ENCODE data around the gene PLEKHS1. TPM values are rescaled to one million over a fixed set of nuclear protein-coding genes. Genes with fewer than 3 reads are reported as not detected.
A peak's percentile ranks its signal among the peaks of the same experiment; 100 is the strongest.

PLEKHS1 gene
- total RNA-seq (2012; rRNA removed), result not detected in 2 replicates

DNA sequence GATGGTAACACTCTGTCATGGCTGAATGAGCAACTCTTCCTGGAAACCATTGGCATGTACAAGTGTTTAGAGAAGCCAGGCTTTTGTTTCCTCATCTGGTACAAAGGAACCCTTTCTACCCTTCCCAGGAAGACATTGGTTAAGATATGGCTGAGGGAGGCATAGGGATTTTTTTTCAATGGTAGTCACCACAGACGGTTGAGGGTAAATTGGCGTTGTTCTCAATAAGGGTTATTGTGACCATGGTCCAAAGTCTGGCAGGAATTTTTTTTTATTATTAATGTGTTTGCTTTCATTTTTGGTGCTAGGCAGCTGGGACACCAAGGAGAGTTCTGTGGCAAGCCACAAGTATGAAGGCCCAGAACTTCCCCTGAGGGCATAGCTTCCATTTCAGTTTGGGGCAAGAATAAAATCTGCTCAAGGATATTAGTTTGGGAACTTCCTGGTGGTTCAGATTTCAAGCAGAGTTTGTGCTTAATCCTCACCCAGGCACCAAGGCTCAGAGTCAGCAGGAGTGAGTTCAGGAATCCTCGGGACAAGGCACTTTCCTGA is at the start of gene PLEKHS1:
Gene PLEKHS1 (plus strand): TSS at position 502 of the 552 bp plus-strand sequence. CDS start 3,596 bp downstream, outside the sequence.
- H3K27me3 ChIP-seq (ENCODE audit: control insufficient read depth, insufficient read depth, low read length), result peaks cover 3% of the 10 kb centered on the region
- H3K4me2 ChIP-seq (ENCODE audit: low read length), result no peak within 1 kb of the TSS
- no peaks in the 10 kb centered on the region for H3K36me3 ChIP-seq (ENCODE audit: insufficient read depth, low read length)
- H3K4me3 ChIP-seq (ENCODE audit: low read length), result no peak within 1 kb of the TSS
- no peak within 1 kb of the TSS for H3K9ac ChIP-seq (ENCODE audit: low read depth, low read length)
- no peaks in the 10 kb centered on the region for H3K4me1 ChIP-seq (ENCODE audit: control insufficient read depth, insufficient read depth, low read length)
- no peaks in the 10 kb centered on the region for H3K9me3 ChIP-seq (replicated peaks; ENCODE audit: low read length)

DNA sequence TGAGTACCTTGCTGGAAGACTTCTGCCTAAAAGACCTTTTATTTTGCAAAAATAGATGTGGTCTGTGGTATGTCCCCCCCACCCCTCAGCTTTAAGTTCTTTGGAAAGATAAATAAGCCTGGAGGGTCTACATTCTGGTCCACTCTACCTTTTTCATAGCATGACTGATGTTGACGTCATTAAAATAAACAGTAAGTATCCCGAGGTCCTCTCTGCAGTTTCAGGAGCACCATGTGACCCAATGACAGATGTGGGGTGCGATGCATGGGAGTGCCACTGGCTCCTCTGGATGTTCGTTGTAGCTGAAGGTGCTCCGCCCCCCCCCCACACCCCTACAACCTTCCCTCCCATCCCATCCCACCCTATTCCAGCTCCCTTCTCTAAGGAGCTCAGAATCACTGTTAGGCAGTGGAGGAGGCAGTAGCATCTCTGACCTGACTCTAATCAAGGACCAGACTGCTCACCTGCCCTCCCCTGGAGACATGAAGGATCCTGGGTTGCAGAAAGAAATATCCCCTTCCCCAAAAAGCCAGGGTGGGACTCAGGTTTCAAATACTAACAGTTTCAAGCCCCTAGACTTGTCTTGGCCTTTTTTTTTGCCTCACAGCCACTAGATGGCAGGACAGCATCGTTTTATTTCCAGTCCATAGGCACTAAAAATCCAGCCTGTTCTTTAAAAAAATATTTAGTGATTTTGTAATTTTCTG is 46.7 kb upstream of the PLEKHS1 start:
- no peak overlapping the region for H3K4me3 ChIP-seq (ENCODE audit: low read length)
- H3K9me3 ChIP-seq (replicated peaks; ENCODE audit: low read length), result no peaks in the 10 kb centered on the region
- peaks cover 11% of the 10 kb centered on the region for H3K4me1 ChIP-seq (ENCODE audit: control insufficient read depth, insufficient read depth, low read length)
- no peak overlapping the region for H3K4me2 ChIP-seq (ENCODE audit: low read length)
- peaks cover 5% of the 10 kb centered on the region for H3K36me3 ChIP-seq (ENCODE audit: insufficient read depth, low read length)
- H3K27me3 ChIP-seq (ENCODE audit: control insufficient read depth, insufficient read depth, low read length), result no peaks in the 10 kb centered on the region
- no peak overlapping the region for H3K9ac ChIP-seq (ENCODE audit: low read depth, low read length)

DNA sequence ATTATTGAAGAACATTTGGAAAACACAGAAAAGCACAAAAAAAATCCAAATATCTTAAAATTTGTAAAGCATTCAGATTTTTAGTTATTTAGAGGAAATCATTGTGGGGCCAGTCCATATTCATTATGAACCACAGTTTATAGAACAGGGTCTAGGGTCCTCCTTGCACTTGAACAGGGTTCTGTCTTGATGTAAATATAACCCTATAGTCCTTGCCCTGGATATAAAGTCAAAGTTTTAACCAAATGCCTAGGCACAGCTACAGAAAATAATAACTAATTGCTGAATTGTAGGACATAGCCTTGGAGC is 46.2 kb upstream of the PLEKHS1 start:
- Histone ChIP-seq H3K4me1 (ENCODE audit: control insufficient read depth, insufficient read depth, low read length) (peaks cover 15% of the 10 kb centered on the region), H3K9me3 (replicated peaks; ENCODE audit: low read length) (no peaks in the 10 kb centered on the region), H3K27me3 (ENCODE audit: control insufficient read depth, insufficient read depth, low read length) (no peaks in the 10 kb centered on the region), H3K4me3 (ENCODE audit: low read length) (no peak overlapping the region), H3K9ac (ENCODE audit: low read depth, low read length) (no peak overlapping the region), H3K4me2 (ENCODE audit: low read length) (no peak overlapping the region), H3K36me3 (ENCODE audit: insufficient read depth, low read length) (no peaks in the 10 kb centered on the region)

DNA sequence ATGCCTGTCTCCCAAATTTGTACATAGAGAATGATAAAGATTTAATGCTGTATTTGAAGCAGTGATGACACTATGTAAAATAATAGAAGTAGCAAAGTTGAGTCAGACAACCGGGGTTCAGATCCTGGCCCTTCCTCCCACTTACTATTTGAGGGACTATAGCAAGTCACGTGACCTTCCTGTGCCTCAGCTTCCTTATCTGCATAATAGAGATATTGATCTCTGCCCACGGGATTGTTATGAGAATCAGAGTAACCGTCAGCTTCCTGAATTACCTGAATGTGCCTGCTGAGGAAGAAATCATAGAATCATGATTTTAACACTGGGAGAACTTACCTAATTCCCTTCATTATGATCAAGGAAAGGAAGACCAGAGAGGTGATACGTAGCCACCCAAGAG is 44.9 kb upstream of the PLEKHS1 start:
- H3K4me1 ChIP-seq (ENCODE audit: control insufficient read depth, insufficient read depth, low read length), result peaks cover 15% of the 10 kb centered on the region
- H3K36me3 ChIP-seq (ENCODE audit: insufficient read depth, low read length), result peaks cover 5% of the 10 kb centered on the region
- H3K9me3 ChIP-seq (replicated peaks; ENCODE audit: low read length), result no peaks in the 10 kb centered on the region
- H3K4me3 ChIP-seq (ENCODE audit: low read length), result no peak overlapping the region
- no peak overlapping the region for H3K9ac ChIP-seq (ENCODE audit: low read depth, low read length)
- no peak overlapping the region for H3K4me2 ChIP-seq (ENCODE audit: low read length)
- no peaks in the 10 kb centered on the region for H3K27me3 ChIP-seq (ENCODE audit: control insufficient read depth, insufficient read depth, low read length)

DNA sequence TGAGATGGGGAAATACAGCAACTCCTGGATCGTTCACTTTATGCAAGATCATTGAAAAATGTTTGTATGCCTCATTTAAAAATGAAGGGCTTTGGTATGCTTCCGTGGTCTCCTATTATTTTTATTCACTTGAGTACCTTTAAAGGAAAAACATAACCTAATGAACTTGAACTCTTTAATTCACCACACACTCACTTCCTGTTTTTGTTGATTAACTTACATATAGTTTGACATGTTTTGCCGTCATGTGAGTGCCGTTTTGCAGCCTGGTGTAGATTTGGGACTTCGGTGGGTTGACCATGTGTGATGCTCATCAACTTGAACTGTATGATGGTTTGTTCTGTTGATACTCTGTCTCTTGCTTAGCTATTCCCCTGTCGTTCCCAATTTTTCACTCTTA is 42.8 kb upstream of the PLEKHS1 start:
- H3K4me1 ChIP-seq (ENCODE audit: control insufficient read depth, insufficient read depth, low read length), result peaks cover 15% of the 10 kb centered on the region
- no peaks in the 10 kb centered on the region for H3K9me3 ChIP-seq (replicated peaks; ENCODE audit: low read length)
- no peaks in the 10 kb centered on the region for H3K27me3 ChIP-seq (ENCODE audit: control insufficient read depth, insufficient read depth, low read length)
- H3K4me3 ChIP-seq (ENCODE audit: low read length), result no peak overlapping the region
- H3K36me3 ChIP-seq (ENCODE audit: insufficient read depth, low read length), result peaks cover 9% of the 10 kb centered on the region
- no peak overlapping the region for H3K9ac ChIP-seq (ENCODE audit: low read depth, low read length)
- no peak overlapping the region for H3K4me2 ChIP-seq (ENCODE audit: low read length)

DNA sequence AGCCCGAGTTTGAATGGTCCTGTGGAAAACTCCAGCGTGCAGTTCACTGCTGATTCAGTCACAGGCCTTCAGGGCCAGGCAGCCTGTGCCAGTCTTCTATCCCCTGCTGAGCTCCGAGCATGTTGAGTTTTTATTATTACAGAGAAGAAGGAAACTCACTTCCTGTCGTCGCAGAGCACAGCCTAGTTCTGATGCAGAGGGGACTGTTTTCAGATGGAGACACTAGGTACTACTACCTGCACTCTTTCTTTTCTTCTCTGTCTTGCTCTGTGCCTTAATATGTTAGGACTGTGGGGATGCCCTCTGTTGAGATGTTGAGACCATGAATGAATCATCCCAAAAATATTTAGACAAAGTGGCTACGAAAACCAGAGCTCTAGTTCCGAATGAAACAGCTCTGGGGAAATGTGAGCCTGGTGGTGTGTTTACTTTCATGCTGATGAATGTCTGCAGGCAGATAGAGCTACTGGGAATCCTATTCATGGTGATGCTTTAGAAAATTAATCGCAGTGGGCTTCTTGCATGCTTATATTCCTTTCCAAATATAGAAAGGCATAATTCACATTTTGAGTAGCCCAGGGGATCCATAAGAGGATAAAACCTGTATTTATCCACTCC is 42.2 kb upstream of the PLEKHS1 start:
- Histone ChIP-seq H3K36me3 (ENCODE audit: insufficient read depth, low read length) (peaks cover 9% of the 10 kb centered on the region), H3K4me1 (ENCODE audit: control insufficient read depth, insufficient read depth, low read length) (peaks cover 15% of the 10 kb centered on the region), H3K9me3 (replicated peaks; ENCODE audit: low read length) (no peaks in the 10 kb centered on the region), H3K27me3 (ENCODE audit: control insufficient read depth, insufficient read depth, low read length) (no peaks in the 10 kb centered on the region), H3K4me2 (ENCODE audit: low read length) (peak overlapping the region; percentile 49), H3K4me3 (ENCODE audit: low read length) (no peak overlapping the region), H3K9ac (ENCODE audit: low read depth, low read length) (no peak overlapping the region)

DNA sequence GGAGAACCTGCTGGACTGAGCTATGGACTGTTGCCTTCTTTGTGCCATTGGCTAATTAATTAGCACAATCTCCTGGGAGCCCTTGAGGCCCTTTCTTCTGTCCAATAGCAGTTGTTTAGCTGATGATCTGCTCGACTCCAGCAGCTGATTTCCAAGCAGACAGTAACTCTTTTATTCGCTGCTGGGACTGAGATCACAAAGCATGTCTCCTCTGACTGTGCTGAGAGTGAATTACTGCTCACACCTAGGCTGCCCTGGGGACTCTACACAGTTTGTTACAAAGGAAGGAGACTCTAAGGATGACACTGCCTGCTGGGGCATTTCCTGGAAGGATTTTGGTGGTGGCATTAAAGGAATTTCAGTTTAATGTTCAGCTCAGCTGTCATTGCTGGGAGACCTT is 40.3 kb upstream of the PLEKHS1 start:
- H3K4me3 ChIP-seq (ENCODE audit: low read length), result no peak overlapping the region

DNA sequence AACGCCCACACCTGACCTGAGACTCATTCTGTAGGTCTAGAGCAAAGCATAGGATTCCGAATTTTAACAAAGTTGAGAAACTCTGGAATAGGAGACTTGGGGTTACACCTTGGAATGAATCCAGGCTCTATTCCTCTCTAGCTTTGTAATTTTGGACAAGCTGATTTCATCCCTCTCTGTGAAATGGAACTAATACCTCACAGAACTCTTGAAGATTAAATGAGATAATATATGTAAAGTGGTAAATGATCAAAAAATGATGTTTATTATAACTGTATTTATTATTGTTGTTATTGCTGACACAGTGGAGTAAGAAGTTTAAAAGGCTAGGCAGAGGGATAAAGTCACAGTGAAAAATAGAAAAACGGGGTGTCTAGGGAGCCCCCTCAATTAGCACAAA is 39.5 kb upstream of the PLEKHS1 start:
- H3K36me3 ChIP-seq (ENCODE audit: insufficient read depth, low read length), result peaks cover 13% of the 10 kb centered on the region
- no peaks in the 10 kb centered on the region for H3K9me3 ChIP-seq (replicated peaks; ENCODE audit: low read length)
- H3K27me3 ChIP-seq (ENCODE audit: control insufficient read depth, insufficient read depth, low read length), result no peaks in the 10 kb centered on the region
- H3K4me1 ChIP-seq (ENCODE audit: control insufficient read depth, insufficient read depth, low read length), result peaks cover 15% of the 10 kb centered on the region
- no peak overlapping the region for H3K9ac ChIP-seq (ENCODE audit: low read depth, low read length)
- H3K4me2 ChIP-seq (ENCODE audit: low read length), result no peak overlapping the region
- no peak overlapping the region for H3K4me3 ChIP-seq (ENCODE audit: low read length)

More for the DNA sequence above, 40.3 kb upstream of the PLEKHS1 start:
- H3K9ac ChIP-seq (ENCODE audit: low read depth, low read length), result no peak overlapping the region
- H3K4me2 ChIP-seq (ENCODE audit: low read length), result no peak overlapping the region
- peaks cover 13% of the 10 kb centered on the region for H3K36me3 ChIP-seq (ENCODE audit: insufficient read depth, low read length)
- no peaks in the 10 kb centered on the region for H3K9me3 ChIP-seq (replicated peaks; ENCODE audit: low read length)
- H3K4me1 ChIP-seq (ENCODE audit: control insufficient read depth, insufficient read depth, low read length), result peaks cover 15% of the 10 kb centered on the region
- H3K27me3 ChIP-seq (ENCODE audit: control insufficient read depth, insufficient read depth, low read length), result no peaks in the 10 kb centered on the region

DNA sequence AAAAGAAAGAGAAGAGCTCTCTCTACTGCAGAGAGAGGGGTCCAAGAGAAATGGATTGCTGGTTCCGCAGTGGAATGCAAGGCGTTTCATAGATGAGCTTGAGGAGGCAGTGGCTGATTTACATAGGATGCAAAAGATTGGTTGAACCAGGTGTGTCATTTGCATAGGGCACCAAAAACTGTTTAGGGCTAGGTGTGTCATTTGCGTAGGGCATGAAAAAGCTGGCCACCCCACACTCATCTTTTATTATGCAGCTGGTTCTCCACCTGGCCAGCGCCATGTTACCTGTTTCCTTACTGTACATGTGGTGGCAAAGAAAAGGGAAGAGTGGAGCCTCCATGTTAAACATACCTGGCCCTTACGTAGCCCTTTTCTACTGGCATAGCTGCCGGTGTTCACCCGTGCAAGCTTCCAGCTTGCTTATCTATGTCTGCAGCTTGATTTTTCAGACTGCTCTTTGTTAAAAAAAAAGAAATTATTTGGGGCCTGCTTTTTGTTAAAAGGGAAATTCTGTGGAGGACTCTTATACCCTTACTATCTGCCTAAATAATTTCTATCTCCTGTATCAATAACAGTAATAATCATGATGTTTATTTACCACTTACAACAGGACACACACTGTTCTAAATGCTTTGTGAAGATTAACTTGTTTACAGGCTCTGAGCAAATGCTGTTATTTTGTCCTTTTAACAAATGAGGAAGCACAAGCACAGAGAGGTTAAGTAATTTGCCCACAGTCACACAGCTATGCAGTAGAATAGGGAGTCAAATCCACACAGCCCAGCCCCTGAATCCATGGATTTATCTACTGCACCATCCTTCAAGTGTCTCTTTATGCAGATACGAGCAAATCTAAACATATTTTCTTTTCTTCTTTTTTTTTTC is 38.5 kb upstream of the PLEKHS1 start:
- no peak overlapping the region for H3K9ac ChIP-seq (ENCODE audit: low read depth, low read length)
- H3K9me3 ChIP-seq (replicated peaks; ENCODE audit: low read length), result no peaks in the 10 kb centered on the region
- peaks cover 13% of the 10 kb centered on the region for H3K36me3 ChIP-seq (ENCODE audit: insufficient read depth, low read length)
- no peaks in the 10 kb centered on the region for H3K27me3 ChIP-seq (ENCODE audit: control insufficient read depth, insufficient read depth, low read length)
- no peak overlapping the region for H3K4me3 ChIP-seq (ENCODE audit: low read length)
- no peak overlapping the region for H3K4me2 ChIP-seq (ENCODE audit: low read length)
- peaks cover 15% of the 10 kb centered on the region for H3K4me1 ChIP-seq (ENCODE audit: control insufficient read depth, insufficient read depth, low read length)

DNA sequence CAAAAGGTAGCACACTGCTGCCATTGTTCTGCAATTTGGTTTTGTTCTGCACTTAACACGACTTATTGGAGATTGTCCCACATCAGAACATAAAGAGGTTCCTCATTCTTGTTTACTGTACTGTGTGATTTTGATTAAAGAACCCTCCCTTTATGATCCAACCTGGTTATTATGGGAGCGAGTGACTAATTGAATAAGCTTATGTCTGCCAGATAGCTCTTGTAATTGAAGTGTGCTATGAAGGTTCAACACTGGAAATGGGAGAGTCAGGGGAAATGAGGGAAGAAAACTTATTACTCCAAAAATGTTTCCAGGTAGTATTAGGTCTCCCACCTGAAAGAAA is 37.9 kb upstream of the PLEKHS1 start:
- no peak overlapping the region for H3K9ac ChIP-seq (ENCODE audit: low read depth, low read length)
- peaks cover 13% of the 10 kb centered on the region for H3K36me3 ChIP-seq (ENCODE audit: insufficient read depth, low read length)
- no peaks in the 10 kb centered on the region for H3K9me3 ChIP-seq (replicated peaks; ENCODE audit: low read length)
- H3K4me1 ChIP-seq (ENCODE audit: control insufficient read depth, insufficient read depth, low read length), result peaks cover 15% of the 10 kb centered on the region
- no peak overlapping the region for H3K4me2 ChIP-seq (ENCODE audit: low read length)
- H3K4me3 ChIP-seq (ENCODE audit: low read length), result no peak overlapping the region
- H3K27me3 ChIP-seq (ENCODE audit: control insufficient read depth, insufficient read depth, low read length), result no peaks in the 10 kb centered on the region

DNA sequence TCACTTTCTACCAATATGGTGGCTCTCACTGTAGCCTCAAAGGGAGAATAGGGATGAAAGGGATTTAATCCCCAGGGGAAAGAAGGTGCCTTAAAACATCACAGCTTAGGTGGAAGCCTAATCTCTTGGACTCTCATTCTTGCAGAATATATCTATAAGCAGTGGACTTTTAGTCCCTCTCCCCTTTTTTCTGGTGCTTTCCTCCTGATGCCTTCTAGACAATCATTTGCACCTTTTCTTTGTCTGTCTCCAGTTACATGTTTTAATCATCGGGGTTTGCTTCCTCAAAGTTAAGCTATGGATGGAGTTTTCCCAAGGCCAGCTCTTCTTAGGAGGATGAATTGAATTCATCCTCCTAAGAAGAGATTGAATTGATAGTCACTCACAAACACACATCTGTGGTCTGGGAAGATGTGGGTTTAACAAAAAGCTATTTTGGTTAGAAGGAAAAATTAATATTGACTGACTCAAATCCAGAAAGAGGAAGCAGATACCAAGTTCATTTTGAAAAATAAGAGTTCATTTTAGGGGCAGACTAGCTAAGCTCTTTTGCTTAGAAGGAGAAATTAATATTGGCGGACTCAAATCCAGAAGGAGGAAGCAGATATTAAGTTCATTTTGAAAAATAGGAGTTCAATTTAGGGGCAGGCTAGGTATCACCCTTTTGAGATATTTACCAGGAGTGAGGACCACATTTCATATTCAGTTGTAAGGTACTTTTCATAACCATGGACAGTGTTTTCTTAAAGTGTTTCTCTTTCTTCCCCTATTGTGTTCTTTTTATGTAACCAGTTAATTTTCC is 35.2 kb upstream of the PLEKHS1 start:
- H3K9ac ChIP-seq (ENCODE audit: low read depth, low read length), result no peak overlapping the region
- no peaks in the 10 kb centered on the region for H3K4me1 ChIP-seq (ENCODE audit: control insufficient read depth, insufficient read depth, low read length)
- no peaks in the 10 kb centered on the region for H3K9me3 ChIP-seq (replicated peaks; ENCODE audit: low read length)
- H3K4me3 ChIP-seq (ENCODE audit: low read length), result no peak overlapping the region
- no peaks in the 10 kb centered on the region for H3K27me3 ChIP-seq (ENCODE audit: control insufficient read depth, insufficient read depth, low read length)
- peaks cover 21% of the 10 kb centered on the region for H3K36me3 ChIP-seq (ENCODE audit: insufficient read depth, low read length)
- no peak overlapping the region for H3K4me2 ChIP-seq (ENCODE audit: low read length)

All from skeletal muscle satellite cell (primary cell).